Activated T-cell treated with anti-CD3 and anti-CD28 coated beads, Interleukin-2, amount 50 U/mL, for 24 hours (primary cell): ENCODE results near the gene FAM124A.

Experiments
- DNase-seq: peaks from one replicate; pipeline ENCODE4 v3.0.0-alpha.2; 2020
- H3K27ac Mint-ChIP-seq: 2 replicates; pipeline ENCODE4 v1.8.0; 2020; ENCODE audit warnings: mild to moderate bottlenecking, mixed read lengths
- H3K27me3 Mint-ChIP-seq: 2 replicates; pipeline ENCODE4 v1.8.0; 2020; ENCODE audit warnings: mixed read lengths
- H3K36me3 Mint-ChIP-seq: 2 replicates; pipeline ENCODE4 v1.8.0; 2020; ENCODE audit warnings: low read depth, mixed read lengths
- H3K4me1 Mint-ChIP-seq: 2 replicates; pipeline ENCODE4 v1.8.0; 2020; ENCODE audit warnings: low read depth, mixed read lengths
- H3K4me3 Mint-ChIP-seq: 2 replicates; pipeline ENCODE4 v1.8.0; 2020; ENCODE audit warnings: mild to moderate bottlenecking, moderate library complexity, mixed read lengths
- H3K9me3 Mint-ChIP-seq: 2 replicates; pipeline ENCODE4 v1.8.0; 2020; ENCODE audit warnings: mixed read lengths

The FAM124A gene

GRCh38 chr13:51222037-51222685 lies at the start of gene FAM124A:
TSS of gene FAM124A (plus strand) at chr13:51222398. CDS start at chr13:51222502, 104 bp downstream.
- no peak within 1 kb of the TSS for H3K27ac Mint-ChIP-seq
- peaks cover 3% of the 10 kb centered on the region for H3K4me1 Mint-ChIP-seq
- peaks cover 66% of the 10 kb centered on the region for H3K27me3 Mint-ChIP-seq
- peak; percentile 74 for DNase-seq
- H3K4me3 Mint-ChIP-seq = peak within 1 kb of the TSS; percentile 76
- H3K36me3 Mint-ChIP-seq = no peaks in the 10 kb centered on the region
- no peaks in the 10 kb centered on the region for H3K9me3 Mint-ChIP-seq

GRCh38 chr13:51175021-51175420 lies 47.2 kb upstream of the FAM124A start:
- no peak for DNase-seq
- Mint-ChIP-seq H3K4me3 (no peak overlapping the region), H3K27me3 (peaks cover 35% of the 10 kb centered on the region), H3K36me3 (no peaks in the 10 kb centered on the region), H3K4me1 (no peaks in the 10 kb centered on the region), H3K9me3 (no peaks in the 10 kb centered on the region), H3K27ac (no peak overlapping the region)

GRCh38 chr13:51175639-51176038 lies 46.6 kb upstream of the FAM124A start:
- no peaks in the 10 kb centered on the region for H3K9me3 Mint-ChIP-seq
- H3K36me3 Mint-ChIP-seq = no peaks in the 10 kb centered on the region
- peaks cover 35% of the 10 kb centered on the region for H3K27me3 Mint-ChIP-seq
- no peaks in the 10 kb centered on the region for H3K4me1 Mint-ChIP-seq
- H3K4me3 Mint-ChIP-seq = no peak overlapping the region
- no peak for DNase-seq
- H3K27ac Mint-ChIP-seq = no peak overlapping the region

- peaks cover 33% of the 10 kb centered on the region for H3K27me3 Mint-ChIP-seq
- no peak for DNase-seq
- H3K27ac Mint-ChIP-seq = no peak overlapping the region
- no peaks in the 10 kb centered on the region for H3K9me3 Mint-ChIP-seq
- H3K36me3 Mint-ChIP-seq = no peaks in the 10 kb centered on the region
- no peaks in the 10 kb centered on the region for H3K4me1 Mint-ChIP-seq
- H3K4me3 Mint-ChIP-seq = no peak overlapping the region
Measured at GRCh38 chr13:51177188-51177587, 45.0 kb upstream of the FAM124A start.

GRCh38 chr13:51178456-51179074 lies 43.6 kb upstream of the FAM124A start:
- Mint-ChIP-seq H3K27me3 (peaks cover 40% of the 10 kb centered on the region), H3K27ac (no peak overlapping the region), H3K9me3 (no peaks in the 10 kb centered on the region), H3K36me3 (no peaks in the 10 kb centered on the region), H3K4me3 (no peak overlapping the region), H3K4me1 (no peaks in the 10 kb centered on the region)
- DNase-seq = no peak

GRCh38 chr13:51179432-51179971 lies 42.7 kb upstream of the FAM124A start:
- DNase-seq = no peak
- H3K4me3 Mint-ChIP-seq = no peak overlapping the region
- H3K4me1 Mint-ChIP-seq = no peaks in the 10 kb centered on the region
- no peaks in the 10 kb centered on the region for H3K36me3 Mint-ChIP-seq
- peaks cover 50% of the 10 kb centered on the region for H3K27me3 Mint-ChIP-seq
- H3K27ac Mint-ChIP-seq = no peak overlapping the region
- H3K9me3 Mint-ChIP-seq = no peaks in the 10 kb centered on the region

- Mint-ChIP-seq H3K27me3 (peaks cover 56% of the 10 kb centered on the region), H3K27ac (no peak overlapping the region), H3K9me3 (no peaks in the 10 kb centered on the region), H3K4me1 (no peaks in the 10 kb centered on the region), H3K36me3 (no peaks in the 10 kb centered on the region), H3K4me3 (no peak overlapping the region)
- no peak for DNase-seq
Measured at GRCh38 chr13:51180853-51181511, 41.2 kb upstream of the FAM124A start.

- no peak overlapping the region for H3K27ac Mint-ChIP-seq
- DNase-seq = no peak
- H3K4me1 Mint-ChIP-seq = no peaks in the 10 kb centered on the region
- no peak overlapping the region for H3K4me3 Mint-ChIP-seq
- H3K27me3 Mint-ChIP-seq = peaks cover 56% of the 10 kb centered on the region
- no peaks in the 10 kb centered on the region for H3K9me3 Mint-ChIP-seq
- no peaks in the 10 kb centered on the region for H3K36me3 Mint-ChIP-seq
Measured at GRCh38 chr13:51181786-51182383, 40.3 kb upstream of the FAM124A start.

GRCh38 chr13:51191743-51192142 lies 30.5 kb upstream of the FAM124A start:
- Mint-ChIP-seq H3K27me3 (peaks cover 35% of the 10 kb centered on the region), H3K36me3 (no peaks in the 10 kb centered on the region), H3K4me3 (no peak overlapping the region), H3K9me3 (no peaks in the 10 kb centered on the region), H3K27ac (no peak overlapping the region), H3K4me1 (peaks cover 8% of the 10 kb centered on the region)
- DNase-seq = no peak

GRCh38 chr13:51192348-51192747 lies 29.9 kb upstream of the FAM124A start:
- no peaks in the 10 kb centered on the region for H3K9me3 Mint-ChIP-seq
- H3K4me1 Mint-ChIP-seq = peaks cover 8% of the 10 kb centered on the region
- DNase-seq = no peak
- peaks cover 35% of the 10 kb centered on the region for H3K27me3 Mint-ChIP-seq
- no peaks in the 10 kb centered on the region for H3K36me3 Mint-ChIP-seq
- H3K4me3 Mint-ChIP-seq = no peak overlapping the region
- H3K27ac Mint-ChIP-seq = no peak overlapping the region

GRCh38 chr13:51193387-51193786 lies 28.8 kb upstream of the FAM124A start:
- DNase-seq = no peak
- no peaks in the 10 kb centered on the region for H3K36me3 Mint-ChIP-seq
- H3K4me1 Mint-ChIP-seq = peaks cover 8% of the 10 kb centered on the region
- no peaks in the 10 kb centered on the region for H3K9me3 Mint-ChIP-seq
- H3K27me3 Mint-ChIP-seq = peaks cover 38% of the 10 kb centered on the region
- H3K27ac Mint-ChIP-seq = no peak overlapping the region
- H3K4me3 Mint-ChIP-seq = no peak overlapping the region

GRCh38 chr13:51194942-51195341 lies 27.3 kb upstream of the FAM124A start:
- no peaks in the 10 kb centered on the region for H3K36me3 Mint-ChIP-seq
- no peak overlapping the region for H3K4me3 Mint-ChIP-seq
- no peak overlapping the region for H3K27ac Mint-ChIP-seq
- peaks cover 8% of the 10 kb centered on the region for H3K4me1 Mint-ChIP-seq
- no peak for DNase-seq
- peaks cover 6% of the 10 kb centered on the region for H3K9me3 Mint-ChIP-seq
- H3K27me3 Mint-ChIP-seq = peaks cover 38% of the 10 kb centered on the region

- Mint-ChIP-seq H3K4me1 (peaks cover 9% of the 10 kb centered on the region), H3K27ac (no peak overlapping the region), H3K4me3 (no peak overlapping the region), H3K27me3 (peaks cover 29% of the 10 kb centered on the region), H3K9me3 (peaks cover 6% of the 10 kb centered on the region), H3K36me3 (no peaks in the 10 kb centered on the region)
- DNase-seq = no peak
Measured at GRCh38 chr13:51201886-51202285, 20.3 kb upstream of the FAM124A start.

- peaks cover 33% of the 10 kb centered on the region for H3K27me3 Mint-ChIP-seq
- DNase-seq = no peak
- no peak overlapping the region for H3K4me3 Mint-ChIP-seq
- no peaks in the 10 kb centered on the region for H3K36me3 Mint-ChIP-seq
- H3K4me1 Mint-ChIP-seq = peaks cover 9% of the 10 kb centered on the region
- H3K27ac Mint-ChIP-seq = no peak overlapping the region
- H3K9me3 Mint-ChIP-seq = peaks cover 6% of the 10 kb centered on the region
Measured at GRCh38 chr13:51202477-51203046, 19.6 kb upstream of the FAM124A start.
